ENCODE data around the gene FITM1.

Gene FITM1

DNA sequence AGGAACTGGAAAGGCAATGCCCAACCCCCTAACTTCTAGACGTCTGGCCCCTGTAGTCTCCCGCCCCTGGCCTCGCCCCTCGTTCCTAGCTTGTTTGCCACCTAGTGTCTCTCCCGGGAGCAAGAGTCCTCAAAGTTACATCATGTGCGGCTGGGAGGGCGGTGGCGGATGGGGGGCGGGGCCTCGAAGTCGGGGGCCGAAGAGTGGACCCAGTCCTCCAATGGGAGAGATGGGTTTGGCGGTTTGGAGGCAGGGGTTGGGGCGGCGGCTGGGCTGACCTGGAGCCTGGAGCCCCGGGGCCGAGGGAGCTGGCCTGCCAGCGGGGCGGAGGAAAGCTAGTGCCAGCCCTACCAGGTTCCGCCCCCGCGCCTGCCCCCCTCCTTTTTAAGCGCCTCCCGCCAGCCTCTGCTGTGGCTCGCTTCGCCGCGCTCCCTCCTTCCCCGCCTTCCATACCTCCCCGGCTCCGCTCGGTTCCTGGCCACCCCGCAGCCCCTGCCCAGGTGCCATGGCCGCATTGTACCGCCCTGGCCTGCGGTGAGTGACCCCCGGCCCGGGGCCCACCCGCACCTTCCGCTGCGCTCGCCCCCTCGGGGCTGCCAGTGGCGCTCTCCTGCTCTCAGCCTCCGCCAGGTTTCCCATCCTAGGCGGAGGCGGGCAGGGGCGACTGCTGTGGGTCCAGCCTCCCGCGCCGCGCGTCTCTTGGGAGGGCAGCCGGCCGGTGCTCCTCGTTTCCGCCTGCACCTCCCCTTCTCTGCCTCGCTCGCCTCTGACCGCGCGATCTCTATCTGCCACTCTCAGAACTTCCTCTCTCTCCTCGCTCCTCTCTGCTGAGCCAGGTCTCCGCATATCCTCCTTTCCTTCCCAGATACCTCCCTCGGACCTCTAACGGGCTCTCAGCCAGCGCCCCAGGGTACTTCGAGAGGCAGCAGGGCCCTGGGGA is 36.3 kb upstream of the FITM1 start, which contains the start of gene PCK2 (continued):
- peak; percentile 75 for TF ChIP-seq ZBTB8A (tag by site-specific recombination; IDR thresholded peaks at IDR 0.05)
- TF ChIP-seq ZNF600 (tag by site-specific recombination; IDR thresholded peaks at IDR 0.05), result peak; percentile 81
- TF ChIP-seq, protein P1, sequence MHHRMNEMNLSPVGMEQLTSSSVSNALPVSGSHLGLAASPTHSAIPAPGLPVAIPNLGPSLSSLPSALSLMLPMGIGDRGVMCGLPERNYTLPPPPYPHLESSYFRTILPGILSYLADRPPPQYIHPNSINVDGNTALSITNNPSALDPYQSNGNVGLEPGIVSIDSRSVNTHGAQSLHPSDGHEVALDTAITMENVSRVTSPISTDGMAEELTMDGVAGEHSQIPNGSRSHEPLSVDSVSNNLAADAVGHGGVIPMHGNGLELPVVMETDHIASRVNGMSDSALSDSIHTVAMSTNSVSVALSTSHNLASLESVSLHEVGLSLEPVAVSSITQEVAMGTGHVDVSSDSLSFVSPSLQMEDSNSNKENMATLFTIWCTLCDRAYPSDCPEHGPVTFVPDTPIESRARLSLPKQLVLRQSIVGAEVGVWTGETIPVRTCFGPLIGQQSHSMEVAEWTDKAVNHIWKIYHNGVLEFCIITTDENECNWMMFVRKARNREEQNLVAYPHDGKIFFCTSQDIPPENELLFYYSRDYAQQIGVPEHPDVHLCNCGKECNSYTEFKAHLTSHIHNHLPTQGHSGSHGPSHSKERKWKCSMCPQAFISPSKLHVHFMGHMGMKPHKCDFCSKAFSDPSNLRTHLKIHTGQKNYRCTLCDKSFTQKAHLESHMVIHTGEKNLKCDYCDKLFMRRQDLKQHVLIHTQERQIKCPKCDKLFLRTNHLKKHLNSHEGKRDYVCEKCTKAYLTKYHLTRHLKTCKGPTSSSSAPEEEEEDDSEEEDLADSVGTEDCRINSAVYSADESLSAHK (tag by site-specific recombination; IDR thresholded peaks at IDR 0.05), result no peak
- TF ChIP-seq ZEB2 (tag by site-specific recombination; IDR thresholded peaks at IDR 0.05), result peak; percentile 62
- peak; percentile 40; the same call in 1 of the 2 replicates for TF ChIP-seq ZNF561 (tag by site-specific recombination; IDR thresholded peaks at IDR 0.05; ENCODE audit: borderline replicate concordance)
- TF ChIP-seq EGR2 (tag by site-specific recombination; IDR thresholded peaks at IDR 0.05; ENCODE audit: low read depth), result peak; percentile 90
- TF ChIP-seq ZNF785 (tag by site-specific recombination; IDR thresholded peaks at IDR 0.05), result 0 out of 2 replicates have a peak, but pooled peaks have one; percentile 32
- TF ChIP-seq ZNF776 (tag by site-specific recombination; IDR thresholded peaks at IDR 0.05; ENCODE audit: borderline replicate concordance), result no peak
- peak; percentile 96 for TF ChIP-seq ZNF366 (tag by site-specific recombination; conservative IDR thresholded peaks at IDR 0.05)
- TF ChIP-seq ZNF514 (tag by site-specific recombination; IDR thresholded peaks at IDR 0.05), result no peak
- peak; percentile 84 for TF ChIP-seq KLF1 (tag by site-specific recombination; IDR thresholded peaks at IDR 0.05)
- TF ChIP-seq RBAK (tag by site-specific recombination; IDR thresholded peaks at IDR 0.05), result no peak
- peak; percentile 86 for TF ChIP-seq KLF10 (tag by site-specific recombination; IDR thresholded peaks at IDR 0.05)
- no peak for TF ChIP-seq ZNF350 (tag by site-specific recombination; IDR thresholded peaks at IDR 0.05)
- TF ChIP-seq ZNF394 (tag by site-specific recombination; IDR thresholded peaks at IDR 0.05; ENCODE audit: borderline replicate concordance), result peak; percentile 39; the same call in 1 of the 2 replicates
- no peak for TF ChIP-seq ZNF24 (tag by site-specific recombination; IDR thresholded peaks at IDR 0.05)
- TF ChIP-seq ZNF544 (tag by site-specific recombination; IDR thresholded peaks at IDR 0.05), result no peak
- TF ChIP-seq HOXD13 (CRISPR knock-in tag; IDR thresholded peaks at IDR 0.05; ENCODE audit: borderline replicate concordance), result peak; percentile 99
- peak; percentile 52; the same call in 1 of the 2 replicates for TF ChIP-seq ZNF324 (tag by site-specific recombination; IDR thresholded peaks at IDR 0.05)
- TF ChIP-seq ZNF175 (tag by site-specific recombination; IDR thresholded peaks at IDR 0.05), result no peak
- TF ChIP-seq ZNF112 (tag by site-specific recombination; IDR thresholded peaks at IDR 0.05), result no peak
- TF ChIP-seq GFI1B (tag by site-specific recombination; IDR thresholded peaks at IDR 0.05), result no peak
- TF ChIP-seq, protein P2, sequence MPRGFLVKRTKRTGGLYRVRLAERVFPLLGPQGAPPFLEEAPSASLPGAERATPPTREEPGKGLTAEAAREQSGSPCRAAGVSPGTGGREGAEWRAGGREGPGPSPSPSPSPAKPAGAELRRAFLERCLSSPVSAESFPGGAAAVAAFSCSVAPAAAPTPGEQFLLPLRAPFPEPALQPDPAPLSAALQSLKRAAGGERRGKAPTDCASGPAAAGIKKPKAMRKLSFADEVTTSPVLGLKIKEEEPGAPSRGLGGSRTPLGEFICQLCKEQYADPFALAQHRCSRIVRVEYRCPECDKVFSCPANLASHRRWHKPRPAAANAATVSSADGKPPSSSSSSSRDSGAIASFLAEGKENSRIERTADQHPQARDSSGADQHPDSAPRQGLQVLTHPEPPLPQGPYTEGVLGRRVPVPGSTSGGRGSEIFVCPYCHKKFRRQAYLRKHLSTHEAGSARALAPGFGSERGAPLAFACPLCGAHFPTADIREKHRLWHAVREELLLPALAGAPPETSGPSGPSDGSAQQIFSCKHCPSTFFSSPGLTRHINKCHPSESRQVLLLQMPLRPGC (tag by site-specific recombination; IDR thresholded peaks at IDR 0.05), result peak; percentile 14; the same call in 1 of the 2 replicates
- TF ChIP-seq, protein P3, sequence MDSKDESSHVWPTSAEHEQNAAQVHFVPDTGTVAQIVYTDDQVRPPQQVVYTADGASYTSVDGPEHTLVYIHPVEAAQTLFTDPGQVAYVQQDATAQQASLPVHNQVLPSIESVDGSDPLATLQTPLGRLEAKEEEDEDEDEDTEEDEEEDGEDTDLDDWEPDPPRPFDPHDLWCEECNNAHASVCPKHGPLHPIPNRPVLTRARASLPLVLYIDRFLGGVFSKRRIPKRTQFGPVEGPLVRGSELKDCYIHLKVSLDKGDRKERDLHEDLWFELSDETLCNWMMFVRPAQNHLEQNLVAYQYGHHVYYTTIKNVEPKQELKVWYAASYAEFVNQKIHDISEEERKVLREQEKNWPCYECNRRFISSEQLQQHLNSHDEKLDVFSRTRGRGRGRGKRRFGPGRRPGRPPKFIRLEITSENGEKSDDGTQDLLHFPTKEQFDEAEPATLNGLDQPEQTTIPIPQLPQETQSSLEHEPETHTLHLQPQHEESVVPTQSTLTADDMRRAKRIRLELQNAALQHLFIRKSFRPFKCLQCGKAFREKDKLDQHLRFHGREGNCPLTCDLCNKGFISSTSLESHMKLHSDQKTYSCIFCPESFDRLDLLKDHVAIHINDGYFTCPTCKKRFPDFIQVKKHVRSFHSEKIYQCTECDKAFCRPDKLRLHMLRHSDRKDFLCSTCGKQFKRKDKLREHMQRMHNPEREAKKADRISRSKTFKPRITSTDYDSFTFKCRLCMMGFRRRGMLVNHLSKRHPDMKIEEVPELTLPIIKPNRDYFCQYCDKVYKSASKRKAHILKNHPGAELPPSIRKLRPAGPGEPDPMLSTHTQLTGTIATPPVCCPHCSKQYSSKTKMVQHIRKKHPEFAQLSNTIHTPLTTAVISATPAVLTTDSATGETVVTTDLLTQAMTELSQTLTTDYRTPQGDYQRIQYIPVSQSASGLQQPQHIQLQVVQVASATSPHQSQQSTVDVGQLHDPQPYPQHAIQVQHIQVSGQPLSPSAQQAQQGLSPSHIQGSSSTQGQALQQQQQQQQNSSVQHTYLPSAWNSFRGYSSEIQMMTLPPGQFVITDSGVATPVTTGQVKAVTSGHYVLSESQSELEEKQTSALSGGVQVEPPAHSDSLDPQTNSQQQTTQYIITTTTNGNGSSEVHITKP (tag by site-specific recombination; IDR thresholded peaks at IDR 0.05), result peak; percentile 26; the same call in 1 of the 2 replicates
- peak; percentile 50; the same call in 1 of the 2 replicates for TF ChIP-seq YY1 (tag by site-specific recombination; IDR thresholded peaks at IDR 0.05)
- TF ChIP-seq OVOL3 (tag by site-specific recombination; IDR thresholded peaks at IDR 0.05), result no peak
- TF ChIP-seq, protein P4, sequence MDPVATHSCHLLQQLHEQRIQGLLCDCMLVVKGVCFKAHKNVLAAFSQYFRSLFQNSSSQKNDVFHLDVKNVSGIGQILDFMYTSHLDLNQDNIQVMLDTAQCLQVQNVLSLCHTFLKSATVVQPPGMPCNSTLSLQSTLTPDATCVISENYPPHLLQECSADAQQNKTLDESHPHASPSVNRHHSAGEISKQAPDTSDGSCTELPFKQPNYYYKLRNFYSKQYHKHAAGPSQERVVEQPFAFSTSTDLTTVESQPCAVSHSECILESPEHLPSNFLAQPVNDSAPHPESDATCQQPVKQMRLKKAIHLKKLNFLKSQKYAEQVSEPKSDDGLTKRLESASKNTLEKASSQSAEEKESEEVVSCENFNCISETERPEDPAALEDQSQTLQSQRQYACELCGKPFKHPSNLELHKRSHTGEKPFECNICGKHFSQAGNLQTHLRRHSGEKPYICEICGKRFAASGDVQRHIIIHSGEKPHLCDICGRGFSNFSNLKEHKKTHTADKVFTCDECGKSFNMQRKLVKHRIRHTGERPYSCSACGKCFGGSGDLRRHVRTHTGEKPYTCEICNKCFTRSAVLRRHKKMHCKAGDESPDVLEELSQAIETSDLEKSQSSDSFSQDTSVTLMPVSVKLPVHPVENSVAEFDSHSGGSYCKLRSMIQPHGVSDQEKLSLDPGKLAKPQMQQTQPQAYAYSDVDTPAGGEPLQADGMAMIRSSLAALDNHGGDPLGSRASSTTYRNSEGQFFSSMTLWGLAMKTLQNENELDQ (tag by site-specific recombination; IDR thresholded peaks at IDR 0.05; ENCODE audit: low read depth), result no peak
- TF ChIP-seq ZNF560 (tag by site-specific recombination; IDR thresholded peaks at IDR 0.05; ENCODE audit: borderline replicate concordance), result no peak
- no peak for TF ChIP-seq ZFP3 (tag by site-specific recombination; IDR thresholded peaks at IDR 0.05; ENCODE audit: low read depth)
- peak; percentile 66 for TF ChIP-seq KLF9 (tag by site-specific recombination; IDR thresholded peaks at IDR 0.05; ENCODE audit: low read depth)

Data from HEK293 (cell line).